ENCODE measurements around the gene GLRA3.

GRCh38 chr4:174734181-174734580, 94.9 kb downstream of the GLRA3 start:
- TF ChIP-seq CTCF (IDR thresholded peaks at IDR 0.05; ENCODE audit: control extremely low read depth in 1 of 3, insufficient read depth in 1 of 3, low read depth in 1 of 3, low read length in 3 of 3) (no peak), HDAC2 (IDR thresholded peaks at IDR 0.05; ENCODE audit: borderline replicate concordance in 1 of 2, low read depth in 2 of 2, low read length in 2 of 2) (no peak), MAFK (IDR thresholded peaks at IDR 0.05; ENCODE audit: low read depth, low read length) (no peak), ZNF274 (IDR thresholded peaks at IDR 0.05; ENCODE audit: borderline replicate concordance, extremely low read depth, low read length) (no peak), POLR2A (IDR thresholded peaks at IDR 0.05; ENCODE audit: control extremely low read depth in 1 of 2, low read depth in 2 of 2, low read length in 2 of 2) (no peak), CREB1 (IDR thresholded peaks at IDR 0.05) (no peak), GABPA (IDR thresholded peaks at IDR 0.05; ENCODE audit: borderline replicate concordance, insufficient read depth, low read length) (no peak), RAD21 (IDR thresholded peaks at IDR 0.05 in 1 of 2, conservative IDR thresholded peaks at IDR 0.05 in 1 of 2; ENCODE audit: low read depth in 2 of 2, low read length in 2 of 2) (no peak), TCF12 (IDR thresholded peaks at IDR 0.05; ENCODE audit: low read depth, low read length) (no peak), EP300 (IDR thresholded peaks at IDR 0.05; ENCODE audit: borderline replicate concordance in 1 of 2, low read depth in 2 of 2, low read length in 2 of 2) (no peak)

Measured in H1 (cell line).